ENCODE results near the gene AZIN2.
"Not testable (repeated sequence)": the region's sequence is repeated elsewhere in the genome, so short reads cannot be mapped to it uniquely, and the experiment has no call there.

AZIN2 gene

DNA sequence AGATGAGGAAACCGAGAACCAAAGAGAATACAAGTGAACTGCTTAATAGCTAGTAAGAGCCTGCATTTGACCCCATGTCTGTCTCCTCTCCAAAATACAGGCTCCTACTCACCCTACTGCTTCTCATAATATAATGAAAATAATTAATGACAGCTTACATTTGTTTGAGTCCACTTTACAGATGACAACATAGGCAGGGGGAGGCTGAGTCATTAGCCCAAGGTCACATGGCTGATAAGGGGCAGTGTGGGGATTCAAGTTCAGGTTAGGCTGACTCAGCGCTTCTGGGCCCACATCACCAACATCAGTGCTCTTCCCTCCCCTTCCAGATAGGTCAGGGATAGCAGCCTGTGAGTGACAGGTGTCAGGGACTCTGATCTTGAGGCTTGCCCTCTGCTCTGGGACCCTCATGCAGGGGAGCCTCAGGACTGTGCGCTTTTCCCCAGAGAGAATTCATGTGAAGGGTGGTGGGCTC is 16.2 kb downstream of the AZIN2 start:
- peaks cover 3% of the 10 kb centered on the region for H3K36me3 Mint-ChIP-seq (ENCODE audit: low read depth)
- H3K27ac Mint-ChIP-seq: no peak overlapping the region
- H3K4me3 Mint-ChIP-seq: no peak overlapping the region
- no peaks in the 10 kb centered on the region for H3K27me3 Mint-ChIP-seq
- H3K4me1 Mint-ChIP-seq (ENCODE audit: low read depth): peaks cover 34% of the 10 kb centered on the region
- no peaks in the 10 kb centered on the region for H3K9me3 Mint-ChIP-seq

DNA sequence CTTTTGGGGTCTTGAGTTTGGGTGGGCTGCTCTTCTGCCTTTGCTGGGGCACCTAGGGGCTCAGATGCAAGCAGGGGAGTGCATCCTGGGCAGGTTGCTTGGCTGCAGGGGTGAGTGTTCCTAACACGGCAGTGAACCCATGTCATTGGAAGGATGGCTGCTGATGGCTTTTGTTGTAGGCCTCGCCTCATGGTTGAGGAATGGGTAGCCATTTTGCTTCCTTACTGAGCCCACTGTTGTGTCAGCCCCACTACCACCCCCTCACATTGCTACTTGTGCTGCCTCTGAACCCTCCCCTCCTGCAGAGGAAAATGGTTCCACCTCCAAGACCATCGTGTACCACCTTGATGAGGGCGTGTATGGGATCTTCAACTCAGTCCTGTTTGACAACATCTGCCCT is 16.8 kb downstream of the AZIN2 start:
- Mint-ChIP-seq H3K27ac (no peak overlapping the region), H3K4me3 (no peak overlapping the region), H3K9me3 (no peaks in the 10 kb centered on the region), H3K36me3 (ENCODE audit: low read depth) (peaks cover 3% of the 10 kb centered on the region), H3K27me3 (no peaks in the 10 kb centered on the region), H3K4me1 (ENCODE audit: low read depth) (peaks cover 34% of the 10 kb centered on the region)

DNA sequence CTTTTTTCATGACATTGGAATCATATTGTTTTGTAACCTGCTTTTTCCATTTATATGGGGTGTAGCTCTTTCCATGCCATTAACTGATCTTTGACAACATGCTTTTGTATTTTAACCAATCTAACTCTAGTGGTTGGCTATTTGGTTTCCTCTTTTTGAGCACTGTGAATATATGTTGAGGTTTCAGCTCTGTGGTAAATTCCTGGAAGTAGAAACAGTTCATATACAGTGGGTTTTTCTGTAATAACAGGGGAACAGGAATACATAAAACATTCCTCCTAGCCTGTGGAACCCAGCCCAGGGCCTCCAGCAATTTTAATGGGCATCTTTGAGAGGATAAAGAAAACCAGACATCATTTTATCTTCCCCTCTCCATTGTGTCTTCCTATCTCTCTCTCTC is 17.4 kb downstream of the AZIN2 start:
- no peak overlapping the region for H3K4me3 Mint-ChIP-seq
- peaks cover 34% of the 10 kb centered on the region for H3K4me1 Mint-ChIP-seq (ENCODE audit: low read depth)

DNA sequence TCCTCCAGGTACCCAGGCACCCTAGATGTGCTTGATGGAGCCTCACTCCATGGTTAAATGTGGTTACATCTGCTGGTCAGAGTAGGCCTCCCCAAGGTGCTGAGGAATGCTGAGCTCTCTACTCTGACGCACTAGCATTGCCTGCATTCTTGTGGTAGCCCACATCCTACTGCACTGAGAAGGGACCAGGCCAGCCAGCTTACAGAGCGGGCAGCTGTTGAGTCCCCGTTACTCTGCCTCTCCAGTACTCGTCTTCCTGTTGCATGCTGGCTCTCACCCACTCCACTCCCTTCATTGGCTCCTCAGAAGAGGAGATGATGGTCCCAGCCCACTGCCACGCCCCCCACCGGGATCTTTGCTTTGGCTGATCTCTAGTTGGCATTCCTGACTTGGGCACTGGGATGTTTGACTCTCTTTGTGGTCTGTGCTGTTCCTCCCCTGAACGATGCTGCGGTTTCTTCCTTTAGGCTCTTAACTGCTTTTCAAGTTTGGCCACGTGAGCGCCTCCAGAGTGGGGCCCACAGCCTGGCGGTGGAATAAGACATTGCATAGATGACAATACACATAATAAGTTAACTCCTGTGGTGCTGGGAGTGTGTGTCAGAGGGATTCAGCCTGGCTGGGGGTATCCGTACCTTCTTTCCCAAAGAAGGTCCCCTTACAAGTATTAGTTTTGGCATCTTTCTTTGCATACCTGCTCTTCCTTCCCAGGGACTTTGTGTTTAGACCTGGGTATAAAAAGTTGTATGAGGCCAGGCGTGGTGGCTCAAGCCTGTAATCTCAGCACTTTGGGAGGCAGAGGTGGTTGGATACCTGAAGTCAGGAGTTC is 18.6 kb downstream of the AZIN2 start:
- peaks cover 3% of the 10 kb centered on the region for H3K36me3 Mint-ChIP-seq (ENCODE audit: low read depth)
- H3K27ac Mint-ChIP-seq: peak overlapping the region; percentile 92
- H3K27me3 Mint-ChIP-seq: no peaks in the 10 kb centered on the region
- peak overlapping the region; percentile 63 for H3K4me3 Mint-ChIP-seq
- no peaks in the 10 kb centered on the region for H3K9me3 Mint-ChIP-seq
- peaks cover 34% of the 10 kb centered on the region for H3K4me1 Mint-ChIP-seq (ENCODE audit: low read depth)

More for the DNA sequence above, 17.4 kb downstream of the AZIN2 start:
- H3K27me3 Mint-ChIP-seq: no peaks in the 10 kb centered on the region
- peak overlapping the region; percentile 71 for H3K27ac Mint-ChIP-seq
- peaks cover 3% of the 10 kb centered on the region for H3K36me3 Mint-ChIP-seq (ENCODE audit: low read depth)
- H3K9me3 Mint-ChIP-seq: no peaks in the 10 kb centered on the region

DNA sequence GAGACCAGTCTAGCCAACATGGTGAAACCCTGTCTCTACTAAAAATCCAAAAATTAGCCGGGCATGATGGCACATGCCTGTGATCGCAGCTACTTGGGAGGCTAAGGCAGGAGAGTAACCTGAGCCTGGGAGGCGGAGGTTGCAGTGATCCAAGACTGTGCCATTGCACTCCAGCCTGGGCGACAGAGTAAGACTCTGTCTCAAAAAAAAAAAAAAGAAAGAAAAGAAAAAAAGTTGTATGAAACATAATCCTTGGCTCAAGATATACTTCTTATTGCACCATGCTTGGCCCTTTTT is 19.1 kb downstream of the AZIN2 start:
- Mint-ChIP-seq H3K4me1 (ENCODE audit: low read depth) (peaks cover 34% of the 10 kb centered on the region), H3K4me3 (peak overlapping the region; percentile 63), H3K27ac (peak overlapping the region; percentile 92)
- not testable (repeated sequence) for H3K36me3 Mint-ChIP-seq (ENCODE audit: low read depth); H3K9me3 Mint-ChIP-seq; H3K27me3 Mint-ChIP-seq

DNA sequence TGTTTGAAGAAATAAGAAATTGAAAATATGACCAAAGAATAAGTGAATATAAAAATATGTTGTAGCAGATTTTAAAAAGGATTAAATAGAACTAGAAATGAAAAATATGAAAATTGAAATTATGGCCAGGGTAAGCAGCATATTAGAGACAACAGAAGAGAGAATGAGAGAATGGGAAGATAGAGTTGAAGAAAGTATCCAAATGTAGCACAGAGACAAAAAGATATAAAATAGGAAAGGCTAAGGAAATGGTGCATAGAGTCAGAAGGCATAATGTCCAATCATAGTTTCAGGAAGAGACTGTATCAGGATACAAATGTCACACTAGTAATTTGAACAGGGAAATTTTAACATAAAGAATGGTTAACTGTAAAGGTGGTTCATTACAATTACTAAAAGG is 29.5 kb downstream of the AZIN2 start:
- no peaks in the 10 kb centered on the region for H3K4me1 Mint-ChIP-seq (ENCODE audit: low read depth)
- H3K4me3 Mint-ChIP-seq: no peak overlapping the region
- H3K27me3 Mint-ChIP-seq: no peaks in the 10 kb centered on the region
- peaks cover 10% of the 10 kb centered on the region for H3K36me3 Mint-ChIP-seq (ENCODE audit: low read depth)
- no peak overlapping the region for H3K27ac Mint-ChIP-seq
- peaks cover 10% of the 10 kb centered on the region for H3K9me3 Mint-ChIP-seq

DNA sequence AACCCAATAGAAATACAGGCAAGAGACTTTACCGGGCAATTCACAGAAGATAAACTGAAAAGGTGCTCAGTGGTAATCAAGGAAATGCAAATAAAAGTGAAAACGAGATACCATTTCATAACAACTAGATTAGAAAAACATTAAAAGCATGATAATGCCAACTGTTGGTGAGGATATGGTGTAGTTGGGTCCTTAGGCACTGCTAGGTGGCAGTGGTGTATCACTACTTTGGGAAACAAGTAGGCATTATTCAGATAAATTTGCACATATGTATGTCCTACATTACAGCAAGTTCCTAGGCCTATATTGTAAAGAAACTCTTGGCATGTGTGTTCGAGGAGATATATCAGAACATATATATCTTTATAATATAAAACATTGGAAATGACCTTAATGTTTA is 31.0 kb downstream of the AZIN2 start:
- Mint-ChIP-seq H3K9me3 (peaks cover 10% of the 10 kb centered on the region), H3K27ac (no peak overlapping the region), H3K4me3 (no peak overlapping the region), H3K27me3 (no peaks in the 10 kb centered on the region), H3K4me1 (ENCODE audit: low read depth) (no peaks in the 10 kb centered on the region), H3K36me3 (ENCODE audit: low read depth) (peaks cover 10% of the 10 kb centered on the region)

DNA sequence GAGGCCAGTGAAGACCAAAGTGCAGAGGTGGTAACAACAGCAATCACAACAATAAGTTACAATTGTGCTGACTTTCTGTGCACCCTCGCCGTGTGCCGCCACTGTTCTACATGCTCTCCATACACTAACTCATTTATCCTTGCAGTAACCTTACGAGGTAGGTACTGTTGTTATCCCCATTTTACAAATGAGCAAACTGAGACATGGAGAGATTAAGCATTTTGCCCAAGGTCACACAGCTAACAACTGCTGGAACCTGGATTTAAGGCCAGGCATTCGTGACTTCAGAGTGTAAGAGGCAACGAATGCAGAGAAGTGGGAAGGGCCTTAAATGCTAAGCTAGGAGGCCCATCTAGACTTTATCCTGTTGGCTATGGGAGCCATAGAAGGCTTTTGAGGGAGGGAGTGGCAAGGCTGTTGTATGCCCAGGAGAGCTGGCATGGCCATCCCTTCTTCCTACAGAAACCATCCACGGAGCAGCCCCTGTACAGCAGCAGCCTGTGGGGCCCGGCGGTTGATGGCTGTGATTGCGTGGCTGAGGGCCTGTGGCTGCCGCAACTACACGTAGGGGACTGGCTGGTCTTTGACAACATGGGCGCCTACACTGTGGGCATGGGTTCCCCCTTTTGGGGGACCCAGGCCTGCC is 36.6 kb downstream of the AZIN2 start:
- Mint-ChIP-seq H3K4me1 (ENCODE audit: low read depth) (no peaks in the 10 kb centered on the region), H3K36me3 (ENCODE audit: low read depth) (no peaks in the 10 kb centered on the region), H3K9me3 (no peaks in the 10 kb centered on the region), H3K27ac (no peak overlapping the region), H3K4me3 (no peak overlapping the region), H3K27me3 (no peaks in the 10 kb centered on the region)

DNA sequence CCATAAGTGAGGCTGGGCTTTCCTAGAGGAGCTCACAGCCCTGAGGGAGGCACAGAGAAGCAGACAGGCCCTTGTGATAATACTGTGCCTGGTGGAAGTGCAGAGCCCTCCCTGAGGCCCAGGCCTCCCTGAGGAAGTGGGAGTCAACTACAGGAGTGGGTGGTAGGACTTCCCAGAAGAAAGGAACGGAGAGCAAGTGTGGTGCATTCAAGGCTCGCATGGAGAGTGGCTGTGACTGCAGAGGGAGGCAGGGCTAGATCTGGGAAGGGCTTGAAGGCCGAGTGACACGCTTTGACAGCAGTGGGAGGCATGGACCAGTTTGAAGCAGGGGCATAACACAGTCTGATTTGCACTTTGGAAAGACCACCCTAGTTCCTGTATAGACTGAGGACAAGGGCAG is 37.3 kb downstream of the AZIN2 start:
- no peaks in the 10 kb centered on the region for H3K27me3 Mint-ChIP-seq
- no peaks in the 10 kb centered on the region for H3K4me1 Mint-ChIP-seq (ENCODE audit: low read depth)
- H3K27ac Mint-ChIP-seq: peak overlapping the region; percentile 46
- H3K9me3 Mint-ChIP-seq: no peaks in the 10 kb centered on the region
- no peak overlapping the region for H3K4me3 Mint-ChIP-seq
- H3K36me3 Mint-ChIP-seq (ENCODE audit: low read depth): no peaks in the 10 kb centered on the region

DNA sequence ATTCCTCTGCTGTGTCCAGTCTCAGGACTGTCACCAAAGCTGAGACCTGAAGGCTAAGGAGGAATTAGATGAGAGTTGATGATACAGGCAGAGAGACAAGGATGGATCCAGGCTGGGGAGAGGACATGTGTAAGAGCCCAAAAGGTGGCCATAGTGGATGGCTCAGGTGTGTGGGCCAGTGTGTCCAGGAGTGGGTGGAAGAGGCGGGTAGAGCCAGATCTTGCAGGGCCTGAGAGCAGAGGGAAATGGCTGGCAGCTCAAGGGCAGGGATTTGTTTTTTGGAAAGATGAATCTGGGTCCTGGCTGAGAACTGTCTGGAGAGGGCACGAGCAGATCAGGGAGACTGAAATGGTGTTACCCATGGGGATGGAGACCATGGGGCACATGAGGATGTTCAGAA is 38.1 kb downstream of the AZIN2 start:
- Mint-ChIP-seq H3K36me3 (ENCODE audit: low read depth) (no peaks in the 10 kb centered on the region), H3K4me1 (ENCODE audit: low read depth) (no peaks in the 10 kb centered on the region), H3K27ac (no peak overlapping the region), H3K9me3 (no peaks in the 10 kb centered on the region), H3K4me3 (no peak overlapping the region), H3K27me3 (no peaks in the 10 kb centered on the region)

DNA sequence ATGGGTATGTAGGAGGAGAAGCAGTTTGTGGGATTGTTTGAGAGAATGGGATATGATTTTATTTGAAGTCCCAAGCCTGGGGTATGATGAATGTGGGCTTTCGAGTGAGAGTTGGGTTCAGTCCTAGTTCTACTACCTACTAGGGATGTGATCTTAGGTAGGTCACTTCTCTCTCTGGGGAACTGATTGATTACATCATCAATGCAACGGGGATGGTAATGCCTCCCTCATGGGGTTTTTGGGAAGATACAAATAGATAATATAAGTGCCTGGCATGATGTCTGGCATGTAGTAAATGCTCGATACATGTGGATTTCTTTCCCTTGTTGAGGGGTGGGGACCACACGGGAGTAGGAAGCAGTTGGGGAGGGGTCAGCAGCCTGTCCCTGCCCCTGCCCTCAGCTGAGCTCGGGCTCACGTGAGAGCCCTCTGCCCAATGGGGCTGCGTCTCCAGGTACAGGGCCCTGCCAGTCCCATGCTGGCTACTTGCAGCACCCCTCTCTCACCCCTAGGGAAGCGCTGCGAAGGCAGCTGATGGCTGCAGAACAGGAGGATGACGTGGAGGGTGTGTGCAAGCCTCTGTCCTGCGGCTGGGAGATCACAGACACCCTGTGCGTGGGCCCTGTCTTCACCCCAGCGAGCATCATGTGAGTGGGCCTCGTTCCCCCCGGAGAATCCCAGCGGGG is 38.7 kb downstream of the AZIN2 start:
- Mint-ChIP-seq H3K36me3 (ENCODE audit: low read depth) (peaks cover 2% of the 10 kb centered on the region), H3K4me3 (no peak overlapping the region), H3K4me1 (ENCODE audit: low read depth) (no peaks in the 10 kb centered on the region), H3K27ac (no peak overlapping the region), H3K9me3 (no peaks in the 10 kb centered on the region), H3K27me3 (no peaks in the 10 kb centered on the region)

DNA sequence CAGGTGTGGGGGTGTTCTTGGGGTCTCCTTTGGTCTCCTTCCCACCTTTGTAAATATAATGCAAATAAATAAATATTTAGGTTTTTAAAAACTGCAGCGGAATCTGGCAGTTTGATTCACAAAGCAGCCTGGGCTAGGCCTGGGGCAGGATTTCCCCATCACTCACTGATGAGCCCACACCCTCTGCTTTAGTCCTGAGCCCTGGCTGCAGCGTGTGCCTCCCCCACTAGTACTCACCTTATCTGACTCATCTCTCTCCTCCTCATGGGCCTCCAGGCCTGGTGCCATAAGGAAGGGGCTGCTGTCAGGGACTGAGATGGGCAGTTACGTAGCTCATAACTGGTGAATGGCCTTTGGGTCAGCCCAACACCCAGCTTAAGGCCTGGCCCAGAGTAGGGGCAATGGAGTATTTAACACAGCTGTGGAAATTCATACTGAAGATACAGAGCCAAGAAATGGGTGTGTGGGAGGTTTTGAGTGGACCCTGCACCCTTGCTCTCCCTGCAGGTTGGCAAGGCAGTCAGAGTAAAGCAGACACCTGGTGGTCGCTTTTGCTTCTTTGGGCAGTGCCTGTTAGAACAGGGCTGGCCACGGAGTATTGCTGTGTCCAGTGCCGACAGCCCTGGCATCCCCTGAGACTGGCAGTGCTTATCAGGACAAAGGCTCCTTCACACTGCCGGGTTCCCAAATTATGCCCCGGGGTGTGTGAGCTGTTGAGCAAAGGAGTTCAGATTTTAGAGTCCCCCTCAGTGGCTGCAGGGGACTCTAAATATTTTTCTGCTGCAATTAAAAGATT is 39.7 kb downstream of the AZIN2 start:
- H3K27me3 Mint-ChIP-seq: no peaks in the 10 kb centered on the region

DNA sequence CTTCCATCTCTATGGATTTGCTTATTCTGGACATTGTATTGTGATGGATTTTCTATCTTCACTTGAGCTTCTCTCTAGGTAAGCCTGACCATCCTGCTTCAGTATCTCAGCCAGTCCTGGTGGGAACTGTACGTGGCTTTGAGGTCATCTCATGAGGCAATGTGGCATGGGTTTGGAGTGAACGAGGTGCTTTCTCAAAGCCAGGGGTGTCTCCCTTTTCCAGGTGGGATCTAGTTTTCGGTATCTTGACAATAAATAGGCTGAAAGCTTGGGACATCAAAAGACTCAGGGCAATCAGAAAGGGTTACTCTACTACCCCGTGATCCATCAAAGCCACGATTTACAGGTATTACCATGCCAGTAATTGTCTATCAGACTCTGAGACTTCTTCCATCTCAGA is 40.8 kb downstream of the AZIN2 start:
- no peaks in the 10 kb centered on the region for H3K27me3 Mint-ChIP-seq
- H3K27ac Mint-ChIP-seq: no peak overlapping the region
- H3K4me1 Mint-ChIP-seq (ENCODE audit: low read depth): peaks cover 11% of the 10 kb centered on the region
- H3K4me3 Mint-ChIP-seq: no peak overlapping the region
- peaks cover 18% of the 10 kb centered on the region for H3K36me3 Mint-ChIP-seq (ENCODE audit: low read depth)
- H3K9me3 Mint-ChIP-seq: peaks cover 6% of the 10 kb centered on the region

More for the DNA sequence above, 39.7 kb downstream of the AZIN2 start:
- Mint-ChIP-seq H3K36me3 (ENCODE audit: low read depth) (peaks cover 11% of the 10 kb centered on the region), H3K4me3 (no peak overlapping the region), H3K9me3 (peaks cover 4% of the 10 kb centered on the region), H3K27ac (no peak overlapping the region), H3K4me1 (ENCODE audit: low read depth) (peaks cover 4% of the 10 kb centered on the region)

DNA sequence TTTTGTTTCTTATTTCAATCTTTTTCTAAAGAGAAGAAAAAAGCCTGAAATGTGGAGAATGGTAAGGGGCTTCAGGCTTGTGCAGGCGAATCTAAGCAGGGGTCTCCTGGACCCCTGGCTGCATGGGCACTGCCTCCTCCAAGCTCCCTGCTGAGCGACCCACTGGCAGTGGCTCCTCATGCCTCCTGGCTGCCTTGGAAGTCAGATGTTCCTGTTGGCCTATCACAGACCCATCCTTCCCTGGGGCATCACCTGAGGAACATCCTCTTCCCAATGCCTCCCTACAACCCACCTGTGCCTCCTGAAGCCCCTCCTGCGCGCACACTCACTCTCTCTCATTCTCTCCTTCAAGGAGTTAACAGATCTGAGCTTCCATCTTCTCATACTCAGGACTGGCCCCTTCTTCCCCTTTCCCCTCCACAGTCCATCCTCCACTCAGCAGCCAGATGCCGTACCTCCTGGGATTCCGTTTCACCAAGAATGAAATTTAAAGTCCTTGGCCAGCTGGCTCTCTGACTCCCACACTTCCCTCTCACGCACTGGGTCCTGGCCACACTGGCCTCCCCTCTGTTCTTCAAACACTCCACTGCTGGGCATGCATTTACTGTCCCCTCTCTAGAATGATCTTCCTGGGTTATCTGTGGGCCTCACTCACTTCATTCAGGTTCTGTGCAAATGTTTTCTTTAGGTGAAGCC is 41.7 kb downstream of the AZIN2 start:
- Mint-ChIP-seq H3K27ac (no peak overlapping the region), H3K27me3 (no peaks in the 10 kb centered on the region), H3K9me3 (peaks cover 6% of the 10 kb centered on the region), H3K36me3 (ENCODE audit: low read depth) (peaks cover 18% of the 10 kb centered on the region), H3K4me3 (no peak overlapping the region), H3K4me1 (ENCODE audit: low read depth) (peaks cover 11% of the 10 kb centered on the region)
